ENCODE results near the gene THYN1. TPM values are rescaled to one million over a fixed set of nuclear protein-coding genes. Genes with fewer than 3 reads are reported as not detected.

Gene THYN1
- total and polyA plus RNA-seq, 2 of the 13 experiments (the other 11 are each of a cell fraction or from before 2014, with no cell fraction given): 36.1 to 87.6 TPM

- Histone ChIP-seq H3K4me2 (ENCODE audit: low read depth, low read length) (no peak overlapping the region), H3K27ac (ENCODE audit: extremely low read length, insufficient read depth, low read length) (no peak overlapping the region), H3K4me3 (replicated peaks in 1 of 3; ENCODE audit: insufficient read depth in 1 of 3, low read depth in 2 of 3, low read length in 3 of 3) (no peak overlapping the region), H3K4me1 (ENCODE audit: insufficient read depth, low read length) (peaks cover 14% of the 10 kb centered on the region), H3K9me3 (ENCODE audit: low read length) (no peaks in the 10 kb centered on the region), H3K27me3 (ENCODE audit: control insufficient read depth in 1 of 2, insufficient read depth in 2 of 2, low read length in 2 of 2) (no peaks in the 10 kb centered on the region), H4K20me1 (ENCODE audit: insufficient read depth, low read length) (peaks cover 2% of the 10 kb centered on the region; the same call in 1 of the 2 replicates), H3K9ac (ENCODE audit: insufficient read depth, low read depth, low read length) (no peak overlapping the region), H2AFZ (ENCODE audit: low read length) (no peak overlapping the region), H3K36me3 (replicated peaks in 1 of 2; ENCODE audit: control insufficient read depth in 1 of 2, insufficient read depth in 2 of 2, low read length in 2 of 2) (peaks cover 3 to 33% of the 10 kb centered on the region in 2 experiments), H3K79me2 (ENCODE audit: insufficient read depth, low read length) (peaks cover 6% of the 10 kb centered on the region)
- ATAC-seq (no peak), DNase-seq (ENCODE audit: low spot score) (no peak), FAIRE-seq (no peak)
- 96% methylated on average over 3 of the region's 3 CpGs for WGBS (ENCODE audit: low lambda C conversion rate)
- CTCF ChIA-PET (ENCODE audit: low intra/inter-chr PET ratio, low total read pairs): no interaction called here
- in situ Hi-C loops (cut with HindIII; ENCODE audit: extremely low pct_ligation_motif_present, low pct_unique_long_range_greater_than_20kb): no loop called here
- POLR2A ChIA-PET: no interaction called here
- TF ChIP-seq ZNF615 (CRISPR knock-in tag; IDR thresholded peaks at IDR 0.05; ENCODE audit: borderline replicate concordance) (no peak), SNAPC2 (CRISPR knock-in tag; IDR thresholded peaks at IDR 0.05) (no peak)
- TF ChIP-seq, protein P1, sequence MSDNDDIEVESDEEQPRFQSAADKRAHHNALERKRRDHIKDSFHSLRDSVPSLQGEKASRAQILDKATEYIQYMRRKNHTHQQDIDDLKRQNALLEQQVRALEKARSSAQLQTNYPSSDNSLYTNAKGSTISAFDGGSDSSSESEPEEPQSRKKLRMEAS (IDR thresholded peaks at IDR 0.05): no peak
- intact Hi-C loops (cut with micrococcal nuclease; ENCODE audit: unreplicated experiment): no loop called here
- BruUV-seq (replicated peaks): no TSS peak
Measured at GRCh38 chr11:134216816-134217215, 36.3 kb downstream of the THYN1 start.

DNA sequence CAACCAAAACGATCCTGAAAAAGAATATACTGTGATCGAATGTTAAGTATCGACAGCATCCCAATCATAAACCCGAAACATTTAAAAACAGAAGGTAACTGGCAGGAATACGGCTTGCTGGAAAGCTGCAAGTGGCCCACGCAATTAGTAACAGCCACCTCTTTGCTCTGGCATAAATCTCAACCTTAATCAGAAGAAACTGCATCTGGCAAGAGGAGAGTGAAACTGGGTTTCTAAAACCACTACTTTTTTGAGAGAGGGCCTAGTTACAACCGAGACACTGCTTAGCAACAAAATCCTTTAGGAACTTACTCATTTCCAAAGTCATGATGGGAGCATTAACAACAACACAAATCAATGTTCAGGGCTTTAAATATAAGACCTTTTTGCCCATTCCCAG lies 37.3 kb downstream of the THYN1 start:
- CTCF ChIA-PET (ENCODE audit: low intra/inter-chr PET ratio, low total read pairs): no interaction called here
- H3K27me3 ChIP-seq (ENCODE audit: control insufficient read depth in 1 of 2, insufficient read depth in 2 of 2, low read length in 2 of 2): no peaks in the 10 kb centered on the region
- in situ Hi-C loops (cut with HindIII; ENCODE audit: extremely low pct_ligation_motif_present, low pct_unique_long_range_greater_than_20kb): no loop called here
- no peaks in the 10 kb centered on the region for H3K9me3 ChIP-seq (ENCODE audit: low read length)
- POLR2A ChIA-PET: no interaction called here
- H4K20me1 ChIP-seq (ENCODE audit: insufficient read depth, low read length): peaks cover 2% of the 10 kb centered on the region; the same call in 1 of the 2 replicates
- no peak for ATAC-seq
- no peak for DNase-seq (ENCODE audit: low spot score)
- intact Hi-C loops (cut with micrococcal nuclease; ENCODE audit: unreplicated experiment): no loop called here
- H3K27ac ChIP-seq (ENCODE audit: extremely low read length, insufficient read depth, low read length): no peak overlapping the region
- H3K4me1 ChIP-seq (ENCODE audit: insufficient read depth, low read length): peaks cover 10% of the 10 kb centered on the region; the same call in 1 of the 2 replicates
- no TSS peak for BruUV-seq (replicated peaks)
- FAIRE-seq: no peak
- H3K9ac ChIP-seq (ENCODE audit: insufficient read depth, low read depth, low read length): no peak overlapping the region
- H2AFZ ChIP-seq (ENCODE audit: low read length): no peak overlapping the region
- H3K36me3 ChIP-seq (replicated peaks in 1 of 2; ENCODE audit: control insufficient read depth in 1 of 2, insufficient read depth in 2 of 2, low read length in 2 of 2): peaks cover 3 to 42% of the 10 kb centered on the region in 2 experiments
- 94% methylated on average over 7 of the region's 7 CpGs for WGBS (ENCODE audit: low lambda C conversion rate)
- no peak overlapping the region for H3K4me3 ChIP-seq (replicated peaks in 1 of 3; ENCODE audit: insufficient read depth in 1 of 3, low read depth in 2 of 3, low read length in 3 of 3)
- H3K4me2 ChIP-seq (ENCODE audit: low read depth, low read length): no peak overlapping the region
- peaks cover 6% of the 10 kb centered on the region for H3K79me2 ChIP-seq (ENCODE audit: insufficient read depth, low read length)
- no peak for TF ChIP-seq ZNF7 (CRISPR knock-in tag; IDR thresholded peaks at IDR 0.05)
- TF ChIP-seq, protein P2, sequence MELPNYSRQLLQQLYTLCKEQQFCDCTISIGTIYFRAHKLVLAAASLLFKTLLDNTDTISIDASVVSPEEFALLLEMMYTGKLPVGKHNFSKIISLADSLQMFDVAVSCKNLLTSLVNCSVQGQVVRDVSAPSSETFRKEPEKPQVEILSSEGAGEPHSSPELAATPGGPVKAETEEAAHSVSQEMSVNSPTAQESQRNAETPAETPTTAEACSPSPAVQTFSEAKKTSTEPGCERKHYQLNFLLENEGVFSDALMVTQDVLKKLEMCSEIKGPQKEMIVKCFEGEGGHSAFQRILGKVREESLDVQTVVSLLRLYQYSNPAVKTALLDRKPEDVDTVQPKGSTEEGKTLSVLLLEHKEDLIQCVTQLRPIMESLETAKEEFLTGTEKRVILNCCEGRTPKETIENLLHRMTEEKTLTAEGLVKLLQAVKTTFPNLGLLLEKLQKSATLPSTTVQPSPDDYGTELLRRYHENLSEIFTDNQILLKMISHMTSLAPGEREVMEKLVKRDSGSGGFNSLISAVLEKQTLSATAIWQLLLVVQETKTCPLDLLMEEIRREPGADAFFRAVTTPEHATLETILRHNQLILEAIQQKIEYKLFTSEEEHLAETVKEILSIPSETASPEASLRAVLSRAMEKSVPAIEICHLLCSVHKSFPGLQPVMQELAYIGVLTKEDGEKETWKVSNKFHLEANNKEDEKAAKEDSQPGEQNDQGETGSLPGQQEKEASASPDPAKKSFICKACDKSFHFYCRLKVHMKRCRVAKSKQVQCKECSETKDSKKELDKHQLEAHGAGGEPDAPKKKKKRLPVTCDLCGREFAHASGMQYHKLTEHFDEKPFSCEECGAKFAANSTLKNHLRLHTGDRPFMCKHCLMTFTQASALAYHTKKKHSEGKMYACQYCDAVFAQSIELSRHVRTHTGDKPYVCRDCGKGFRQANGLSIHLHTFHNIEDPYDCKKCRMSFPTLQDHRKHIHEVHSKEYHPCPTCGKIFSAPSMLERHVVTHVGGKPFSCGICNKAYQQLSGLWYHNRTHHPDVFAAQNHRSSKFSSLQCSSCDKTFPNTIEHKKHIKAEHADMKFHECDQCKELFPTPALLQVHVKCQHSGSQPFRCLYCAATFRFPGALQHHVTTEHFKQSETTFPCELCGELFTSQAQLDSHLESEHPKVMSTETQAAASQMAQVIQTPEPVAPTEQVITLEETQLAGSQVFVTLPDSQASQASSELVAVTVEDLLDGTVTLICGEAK (IDR thresholded peaks at IDR 0.05): no peak
- TF ChIP-seq, protein P2 (CRISPR knock-in tag; IDR thresholded peaks at IDR 0.05): no peak
- no peak for TF ChIP-seq ZSCAN30 (CRISPR knock-in tag; IDR thresholded peaks at IDR 0.05)
- TF ChIP-seq ZNF549 (CRISPR knock-in tag; IDR thresholded peaks at IDR 0.05): no peak
- TF ChIP-seq ELF4 (CRISPR knock-in tag; IDR thresholded peaks at IDR 0.05; ENCODE audit: borderline replicate concordance): no peak
- no peak for TF ChIP-seq CBFB (CRISPR knock-in tag; IDR thresholded peaks at IDR 0.05)
